DMS79 treated with DMSO at 0.1 percent for 48 hours (cell line): ENCODE results near the gene PRAMEF13.
"Not testable (repeated sequence)": the region's sequence is repeated elsewhere in the genome, so short reads cannot be mapped to it uniquely, and the experiment has no call there.

ENCODE experiments used
- DNase-seq: peaks from one replicate; lab custom pipeline; 2025; lab: John Stamatoyannopoulos, UW

The PRAMEF13 gene

GRCh38 chr1:13165531-13165930, 35.7 kb downstream of the PRAMEF13 start, which contains the start of gene HNRNPCL4:
HNRNPCL4 (minus strand) TSS chr1:13165631; CDS start chr1:13165467, 164 bp downstream.
- DNase-seq, result not testable (repeated sequence)

- not testable (repeated sequence) for DNase-seq
Measured at GRCh38 chr1:13155909-13156308, 45.3 kb downstream of the PRAMEF13 start, which contains the start of gene PRAMEF26. PRAMEF26 (minus strand) TSS chr1:13156009; CDS start chr1:13153095, 2,914 bp downstream.
